ENCODE measurements around the gene NET1. TPM values are rescaled to one million over a fixed set of nuclear protein-coding genes. Genes with fewer than 3 reads are reported as not detected.
A peak's percentile ranks its signal among the peaks of the same experiment; 100 is the strongest.

The NET1 gene
- total RNA-seq, 4 donors from 2014 or later = 272 to 430 (median 363) TPM

GRCh38 chr10:5387169-5387568, 25.2 kb upstream of the NET1 start:
- Histone ChIP-seq H3K4me3 (no peak overlapping the region), H3K27ac (replicated peaks in 1 of 4) (no peak overlapping the region), H3K4me1 (no peaks in the 10 kb centered on the region), H3K27me3 (no peaks in the 10 kb centered on the region), H3K36me3 (no peaks in the 10 kb centered on the region), H3K9me3 (peaks cover 0 to 28% (median 26%) of the 10 kb centered on the region in 4 donors)
- intact Hi-C loops (cut with DNase I) = loop anchor here (10.0 kb wide), 1 partner anchor 542 kb away; no protein-coding TSS in a partner anchor
- WGBS = 92% methylated on average over 5 of the region's 5 CpGs
- no peak for TF ChIP-seq EP300 (IDR thresholded peaks at IDR 0.05)
- no peak for TF ChIP-seq CTCF (IDR thresholded peaks at IDR 0.05)
- no peak for TF ChIP-seq POLR2A (IDR thresholded peaks at IDR 0.05; ENCODE audit: low read depth)
- DNase-seq (ENCODE audit: extremely low spot score) = no peak

DNA sequence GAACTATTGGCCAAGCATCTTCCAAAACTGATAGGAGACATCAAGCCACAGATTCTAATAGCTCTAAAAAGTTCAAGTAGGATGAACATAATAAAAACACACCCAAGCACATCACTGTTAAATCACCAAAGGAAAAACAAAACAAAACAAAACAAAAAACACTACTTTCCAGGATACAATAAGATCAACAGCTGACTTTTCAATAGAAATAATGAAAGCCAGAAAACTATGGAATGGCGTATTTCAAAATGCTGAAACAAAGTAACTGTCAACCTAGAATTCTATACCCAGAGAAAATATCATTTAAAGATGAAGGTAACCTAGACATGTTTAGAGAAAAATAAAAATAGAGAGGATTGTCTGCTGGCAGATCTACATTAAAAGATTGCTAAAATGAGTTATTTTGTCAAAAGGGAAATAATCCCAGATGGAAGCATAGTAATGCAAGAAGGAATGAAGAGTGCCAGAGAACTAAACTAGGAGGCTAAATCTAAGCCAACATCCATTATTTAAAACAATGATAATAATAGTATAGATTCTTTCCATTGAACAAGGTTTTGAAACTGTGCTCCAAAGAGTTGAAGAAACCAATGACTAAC, 21.7 kb upstream of the NET1 start:
- Histone ChIP-seq H3K27me3 (no peaks in the 10 kb centered on the region), H3K4me3 (no peak overlapping the region), H3K36me3 (peaks cover 0 to 6% (median 0%) of the 10 kb centered on the region in 4 donors), H3K4me1 (no peaks in the 10 kb centered on the region), H3K9me3 (peaks cover 0 to 28% (median 26%) of the 10 kb centered on the region in 4 donors), H3K27ac (replicated peaks in 1 of 4) (no peak overlapping the region)
- 94% methylated on average over 1 of the region's 1 CpG for WGBS
- TF ChIP-seq POLR2AphosphoS5 (IDR thresholded peaks at IDR 0.05) (no peak), CTCF (IDR thresholded peaks at IDR 0.05) (no peak), EP300 (IDR thresholded peaks at IDR 0.05) (no peak), POLR2A (IDR thresholded peaks at IDR 0.05; ENCODE audit: low read depth) (no peak)
- intact Hi-C loops (cut with DNase I) = no loop called here
- DNase-seq (ENCODE audit: extremely low spot score) = no peak

GRCh38 chr10:5391790-5392189, 20.6 kb upstream of the NET1 start:
- WGBS = 78% methylated on average over 3 of the region's 3 CpGs

GRCh38 chr10:5393529-5393928, 18.8 kb upstream of the NET1 start:
- H3K9me3 ChIP-seq = peaks cover 0 to 28% (median 26%) of the 10 kb centered on the region in 4 donors
- no peaks in the 10 kb centered on the region for H3K27me3 ChIP-seq
- intact Hi-C loops (cut with DNase I) = no loop called here
- H3K4me3 ChIP-seq = no peak overlapping the region
- peaks cover 0 to 6% (median 0%) of the 10 kb centered on the region in 4 donors for H3K36me3 ChIP-seq
- no peak overlapping the region for H3K27ac ChIP-seq (replicated peaks in 1 of 4)
- 92% methylated on average over 14 of the region's 14 CpGs for WGBS
- no peak for DNase-seq (ENCODE audit: extremely low spot score)
- TF ChIP-seq POLR2AphosphoS5 (IDR thresholded peaks at IDR 0.05) (no peak), CTCF (IDR thresholded peaks at IDR 0.05) (no peak), EP300 (IDR thresholded peaks at IDR 0.05) (no peak), POLR2A (IDR thresholded peaks at IDR 0.05; ENCODE audit: low read depth) (no peak)
- no peaks in the 10 kb centered on the region for H3K4me1 ChIP-seq

More at GRCh38 chr10:5391790-5392189, 20.6 kb upstream of the NET1 start:
- intact Hi-C loops (cut with DNase I) = no loop called here
- DNase-seq (ENCODE audit: extremely low spot score) = peak; percentile 1
- TF ChIP-seq CTCF (IDR thresholded peaks at IDR 0.05) = no peak
- no peak for TF ChIP-seq POLR2AphosphoS5 (IDR thresholded peaks at IDR 0.05)
- TF ChIP-seq POLR2A (IDR thresholded peaks at IDR 0.05; ENCODE audit: low read depth) = no peak
- TF ChIP-seq EP300 (IDR thresholded peaks at IDR 0.05) = no peak
- Histone ChIP-seq H3K27ac (replicated peaks in 1 of 4) (no peak overlapping the region), H3K4me1 (no peaks in the 10 kb centered on the region), H3K9me3 (peaks cover 0 to 28% (median 26%) of the 10 kb centered on the region in 4 donors), H3K36me3 (peaks cover 0 to 6% (median 0%) of the 10 kb centered on the region in 4 donors), H3K27me3 (no peaks in the 10 kb centered on the region), H3K4me3 (no peak overlapping the region)

GRCh38 chr10:5395168-5395567, 17.2 kb upstream of the NET1 start:
- peaks cover 0 to 6% (median 0%) of the 10 kb centered on the region in 4 donors for H3K36me3 ChIP-seq
- 89% methylated on average over 18 of the region's 18 CpGs for WGBS
- H3K27ac ChIP-seq (replicated peaks in 1 of 4) = no peak overlapping the region
- intact Hi-C loops (cut with DNase I) = no loop called here
- no peak overlapping the region for H3K4me3 ChIP-seq
- H3K9me3 ChIP-seq = peaks cover 0 to 19% (median 16%) of the 10 kb centered on the region in 4 donors
- H3K4me1 ChIP-seq = no peaks in the 10 kb centered on the region
- no peaks in the 10 kb centered on the region for H3K27me3 ChIP-seq
- TF ChIP-seq CTCF (IDR thresholded peaks at IDR 0.05) (no peak), EP300 (IDR thresholded peaks at IDR 0.05) (no peak), POLR2AphosphoS5 (IDR thresholded peaks at IDR 0.05) (no peak), POLR2A (IDR thresholded peaks at IDR 0.05; ENCODE audit: low read depth) (no peak)
- DNase-seq (ENCODE audit: extremely low spot score) = peak; percentile 75

All from esophagus muscularis mucosa (tissue), 4 donors.